ENCODE results near the gene IKZF3. TPM values are rescaled to one million over a fixed set of nuclear protein-coding genes. Genes with fewer than 3 reads are reported as not detected.

Gene IKZF3
- total RNA-seq, 4 donors from 2014 or later: 0.30 to 1.9 (median 1.0) TPM

GRCh38 chr17:39791111-39791992 is 72.8 kb downstream of the IKZF3 start:
- 46 to 57% methylated on average over 6 of the region's 6 CpGs for WGBS, 2 donors
- DNase-seq (ENCODE audit: low spot score in 2 of 2): no peak
- Histone ChIP-seq H3K9me3 (no peaks in the 10 kb centered on the region), H3K27ac (no peak overlapping the region), H3K4me1 (no peaks in the 10 kb centered on the region), H3K27me3 (peaks cover 0 to 27% of the 10 kb centered on the region in 2 donors), H3K4me3 (no peak overlapping the region), H3K36me3 (no peaks in the 10 kb centered on the region)
- TF ChIP-seq EP300 (IDR thresholded peaks at IDR 0.05) (no peak), POLR2A (IDR thresholded peaks at IDR 0.05) (no peak), CTCF (IDR thresholded peaks at IDR 0.05) (no peak)

- no peak for DNase-seq (ENCODE audit: low spot score in 2 of 2)
- H3K36me3 ChIP-seq: no peaks in the 10 kb centered on the region
- H3K27me3 ChIP-seq: peaks cover 0 to 42% of the 10 kb centered on the region in 2 donors
- WGBS, 2 donors: 78% methylated on average over 8 of the region's 8 CpGs
- H3K9me3 ChIP-seq: no peaks in the 10 kb centered on the region
- TF ChIP-seq EP300 (IDR thresholded peaks at IDR 0.05) (no peak), CTCF (IDR thresholded peaks at IDR 0.05) (no peak), POLR2A (IDR thresholded peaks at IDR 0.05) (no peak)
- H3K4me3 ChIP-seq: no peak overlapping the region
- H3K27ac ChIP-seq: no peak overlapping the region
- H3K4me1 ChIP-seq: no peaks in the 10 kb centered on the region
Observed at GRCh38 chr17:39787743-39788484, 76.2 kb downstream of the IKZF3 start.

- no peak for DNase-seq (ENCODE audit: low spot score in 2 of 2)
- no peak overlapping the region for H3K4me3 ChIP-seq
- no peaks in the 10 kb centered on the region for H3K36me3 ChIP-seq
- H3K9me3 ChIP-seq: no peaks in the 10 kb centered on the region
- no peak for TF ChIP-seq CTCF (IDR thresholded peaks at IDR 0.05)
- no peak for TF ChIP-seq EP300 (IDR thresholded peaks at IDR 0.05)
- TF ChIP-seq POLR2A (IDR thresholded peaks at IDR 0.05): no peak
- H3K27me3 ChIP-seq: peaks cover 0 to 47% of the 10 kb centered on the region in 2 donors
- no peaks in the 10 kb centered on the region for H3K4me1 ChIP-seq
- no peak overlapping the region for H3K27ac ChIP-seq
Observed at GRCh38 chr17:39787041-39787440, 77.1 kb downstream of the IKZF3 start.

- DNase-seq (ENCODE audit: low spot score in 2 of 2): no peak
- 89 to 91% methylated on average over 1 of the region's 1 CpG for WGBS, 2 donors
- Histone ChIP-seq H3K4me1 (no peaks in the 10 kb centered on the region), H3K9me3 (no peaks in the 10 kb centered on the region), H3K4me3 (no peak overlapping the region), H3K36me3 (no peaks in the 10 kb centered on the region), H3K27ac (no peak overlapping the region), H3K27me3 (peaks cover 0 to 54% of the 10 kb centered on the region in 2 donors)
- no peak for TF ChIP-seq CTCF (IDR thresholded peaks at IDR 0.05)
- TF ChIP-seq EP300 (IDR thresholded peaks at IDR 0.05): no peak
- no peak for TF ChIP-seq POLR2A (IDR thresholded peaks at IDR 0.05)
Observed at GRCh38 chr17:39782980-39783379, 81.1 kb downstream of the IKZF3 start.

- 45 to 53% methylated on average over 4 of the region's 4 CpGs for WGBS, 2 donors
Observed at GRCh38 chr17:39782481-39782880, 81.6 kb downstream of the IKZF3 start.

More at GRCh38 chr17:39782481-39782880, 81.6 kb downstream of the IKZF3 start:
- Histone ChIP-seq H3K27me3 (peaks cover 0 to 54% of the 10 kb centered on the region in 2 donors), H3K9me3 (no peaks in the 10 kb centered on the region), H3K4me1 (no peaks in the 10 kb centered on the region), H3K36me3 (no peaks in the 10 kb centered on the region), H3K27ac (no peak overlapping the region), H3K4me3 (no peak overlapping the region)
- no peak for DNase-seq (ENCODE audit: low spot score in 2 of 2)
- TF ChIP-seq CTCF (IDR thresholded peaks at IDR 0.05) (no peak), EP300 (IDR thresholded peaks at IDR 0.05) (no peak), POLR2A (IDR thresholded peaks at IDR 0.05) (no peak)
